NCI-H2196 treated with DMSO at 0.1 percent for 48 hours (cell line): ENCODE measurements around the gene FRYL.

Experiments used
- DNase-seq: peaks from one replicate; lab custom pipeline; 2025; ENCODE audit not compliant: unreplicated experiment; lab: John Stamatoyannopoulos, UW

The FRYL gene

DNA sequence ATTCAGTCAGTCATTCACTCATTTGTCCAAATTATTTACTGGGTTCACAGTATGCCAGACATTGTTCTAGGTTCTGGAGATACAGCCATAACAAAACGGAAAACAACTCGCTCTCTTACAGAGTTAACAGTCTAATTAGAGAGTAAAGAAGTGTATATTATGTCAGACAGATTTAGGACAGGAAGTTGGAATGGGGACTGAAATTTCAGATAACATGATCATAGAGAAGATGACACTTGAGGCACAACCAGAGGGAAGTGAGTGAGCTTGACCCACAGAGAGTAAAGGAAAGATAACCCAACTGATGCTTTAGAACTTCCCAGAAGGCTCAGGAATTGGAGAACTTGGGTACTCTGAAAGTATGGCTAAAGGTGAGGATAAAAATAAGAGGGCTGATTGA lies 150.6 kb downstream of the FRYL start:
- no peak for DNase-seq

DNA sequence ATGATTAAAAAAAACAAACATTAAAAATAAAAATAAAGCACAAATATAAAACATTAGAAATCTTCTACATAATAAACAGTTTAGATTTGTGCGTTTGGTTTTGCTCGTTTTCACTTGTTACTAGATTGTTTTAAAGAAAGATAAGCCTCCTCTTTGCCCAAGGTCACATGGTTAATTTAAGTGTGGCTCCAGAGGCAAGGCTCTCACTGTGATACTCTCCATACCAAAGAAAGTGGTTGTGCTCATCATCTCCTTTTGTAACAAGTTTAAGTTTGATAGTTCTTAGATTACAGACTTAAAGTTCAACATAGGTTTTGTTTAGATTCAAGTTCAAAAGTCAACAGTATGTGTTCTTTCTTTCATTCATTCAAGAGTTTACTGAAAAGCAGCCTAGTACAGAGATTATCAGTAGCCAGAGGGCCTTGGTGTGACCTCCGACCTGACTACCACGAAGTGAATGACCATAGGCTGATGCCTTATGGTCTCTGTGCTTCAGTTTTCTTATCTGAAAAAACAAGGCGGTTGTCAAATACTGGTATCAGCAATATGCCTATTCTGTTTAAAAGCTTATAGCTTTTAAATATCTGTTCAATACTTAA lies 156.8 kb downstream of the FRYL start:
- no peak for DNase-seq

DNA sequence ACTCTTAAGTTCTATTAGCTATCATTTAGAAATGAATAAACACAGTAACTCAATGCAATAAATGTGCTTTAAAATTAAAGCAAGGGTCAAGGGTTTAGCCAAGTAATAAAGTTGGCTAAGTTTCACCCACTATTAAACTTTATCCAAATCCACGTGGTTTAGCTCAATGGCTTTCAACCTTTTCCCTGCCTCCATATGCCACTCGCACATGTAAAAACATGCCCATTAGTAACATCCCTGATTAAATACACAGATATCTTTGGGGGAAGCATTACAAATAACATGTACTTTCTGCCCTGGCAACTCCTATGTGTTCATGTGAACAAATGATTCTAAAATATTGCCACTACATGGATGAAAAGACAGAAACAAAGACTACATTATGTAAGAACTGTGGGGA lies 159.2 kb downstream of the FRYL start:
- no peak for DNase-seq

DNA sequence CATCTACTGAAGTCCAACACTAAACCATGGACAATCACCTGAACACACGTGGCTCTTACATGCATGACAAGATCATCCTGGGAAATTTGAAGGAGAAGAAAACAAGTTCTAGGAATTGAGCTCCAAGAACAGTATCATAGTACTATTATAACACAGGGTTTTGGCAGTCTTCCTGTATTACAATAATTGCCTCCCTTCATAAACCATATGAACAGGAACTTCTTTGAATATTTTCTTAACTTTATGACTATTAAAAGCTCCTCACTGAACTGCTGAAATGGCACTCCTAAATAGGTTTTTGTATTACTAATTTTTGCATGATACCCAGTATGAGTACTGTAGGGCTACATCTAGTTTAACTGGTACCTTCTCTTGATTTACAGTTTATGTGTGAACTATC lies 160.0 kb downstream of the FRYL start:
- DNase-seq = no peak

DNA sequence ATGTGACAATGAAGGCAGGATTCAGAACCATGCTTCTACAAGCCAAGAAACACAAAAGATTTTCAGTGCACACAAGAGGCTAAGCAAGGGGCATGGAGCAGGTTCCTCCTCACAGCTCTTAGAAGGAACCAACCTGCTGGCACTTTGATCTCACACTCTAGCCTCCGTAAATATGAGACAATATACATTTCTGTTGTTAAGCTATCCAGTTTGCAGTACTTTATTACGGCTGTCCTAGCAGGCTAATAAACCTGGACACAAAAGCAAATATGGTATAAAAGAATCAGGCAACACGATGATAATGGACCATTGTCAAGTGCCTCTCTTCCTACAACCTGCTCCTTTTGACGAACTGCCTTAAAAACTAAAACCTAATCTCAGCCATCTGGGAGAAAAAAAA lies 175.6 kb downstream of the FRYL start:
- DNase-seq = no peak

DNA sequence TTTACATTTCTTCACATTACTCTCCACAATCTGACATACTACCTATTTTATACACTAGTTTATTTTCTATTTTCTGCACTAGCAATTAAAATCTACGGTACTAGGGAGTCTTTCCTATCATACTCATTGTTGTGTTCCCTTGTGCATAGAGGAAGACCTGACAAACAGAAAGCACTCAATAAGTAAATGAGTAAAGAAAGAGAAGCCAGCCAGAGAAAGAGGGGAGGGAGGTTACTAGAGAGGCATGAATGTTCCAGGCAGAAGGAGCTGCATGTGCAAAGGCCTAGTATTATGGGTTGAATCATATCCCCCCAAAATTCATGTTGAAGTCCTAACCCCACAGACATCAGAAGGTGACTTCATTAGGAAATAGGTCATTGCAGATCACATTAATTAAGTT lies 176.0 kb downstream of the FRYL start:
- no peak for DNase-seq

DNA sequence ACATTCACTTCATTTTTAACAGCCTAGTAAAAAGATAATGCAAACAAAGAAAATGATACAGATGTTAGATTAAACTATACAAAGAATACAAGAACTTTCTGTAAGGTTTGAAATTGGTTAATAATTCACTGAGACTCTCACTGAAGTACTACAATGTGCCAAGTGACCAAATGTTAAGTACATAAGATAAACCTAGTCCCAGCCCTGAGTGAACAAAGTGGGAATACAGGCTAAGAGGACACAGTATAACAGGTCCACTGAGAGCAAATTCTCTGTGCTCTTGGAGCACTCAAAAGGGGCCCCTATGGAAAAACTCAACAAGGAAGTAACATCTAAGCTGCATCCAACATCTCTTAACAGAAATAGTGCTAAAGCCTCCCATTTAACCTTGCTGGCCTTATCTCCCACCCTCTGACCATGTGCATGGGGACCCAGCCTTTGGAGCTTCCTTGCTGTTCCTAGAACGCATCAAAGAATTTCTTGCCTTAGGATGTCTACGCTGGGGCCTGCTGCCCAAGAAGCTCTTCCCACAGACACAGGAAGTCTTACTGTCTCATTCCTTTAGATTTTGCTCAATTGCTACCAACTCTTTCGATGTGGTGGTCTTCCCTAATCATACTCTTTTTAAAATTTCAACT lies 176.6 kb downstream of the FRYL start:
- DNase-seq = no peak

DNA sequence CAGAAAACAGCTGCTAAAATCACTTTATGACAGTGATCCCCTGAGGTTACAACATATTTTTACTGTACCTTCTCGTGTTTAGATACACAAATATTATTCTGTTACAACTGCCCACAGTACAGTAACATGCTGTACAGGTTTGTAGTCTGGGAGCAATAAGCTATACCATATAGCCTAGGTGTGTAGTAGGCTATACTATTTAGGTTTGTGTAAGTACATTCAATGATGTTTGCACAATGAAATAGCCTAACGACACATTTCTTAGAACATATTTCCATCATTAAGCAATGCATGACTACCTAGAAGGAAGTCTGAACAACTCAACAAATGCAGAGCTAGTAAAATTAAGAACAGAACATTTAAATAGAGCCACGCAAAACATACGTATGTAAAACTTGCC lies 177.3 kb downstream of the FRYL start:
- no peak for DNase-seq

DNA sequence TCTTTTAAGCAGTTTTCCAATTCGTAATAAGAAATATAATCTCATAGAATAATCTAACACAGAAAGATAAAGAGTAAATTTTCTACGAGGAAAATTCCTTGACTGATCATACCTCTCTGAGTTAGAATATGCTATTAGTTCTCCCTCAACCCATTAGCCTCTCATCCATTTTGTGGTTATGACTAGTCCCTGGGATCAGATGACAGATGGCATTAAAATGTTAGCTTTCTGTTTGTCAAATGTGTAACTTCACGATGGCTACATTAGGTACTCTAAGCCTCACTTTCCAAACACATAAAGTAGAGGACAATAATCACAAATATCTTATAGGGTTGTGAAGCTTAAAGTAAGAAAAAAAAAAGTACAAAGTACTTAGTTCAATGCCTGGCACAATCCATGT lies 177.9 kb downstream of the FRYL start:
- no peak for DNase-seq

DNA sequence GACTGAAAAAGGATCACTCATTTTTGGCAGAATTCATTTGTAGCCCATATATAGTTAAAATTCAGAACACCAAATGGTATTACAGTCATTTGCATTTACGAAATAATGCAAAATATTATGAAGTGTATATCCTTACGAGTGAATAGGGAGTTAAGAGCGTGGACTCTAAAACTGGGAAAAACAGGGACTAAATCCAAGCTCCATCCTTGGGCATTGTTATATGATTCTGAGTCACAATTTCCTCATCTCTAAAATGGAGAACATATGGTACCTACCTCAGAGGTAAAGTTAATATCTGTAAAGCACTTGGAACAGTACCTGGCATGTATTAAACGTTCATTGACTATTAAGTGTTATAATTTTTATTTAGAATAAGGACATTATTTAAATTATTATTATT lies 183.7 kb downstream of the FRYL start:
- DNase-seq = no peak

DNA sequence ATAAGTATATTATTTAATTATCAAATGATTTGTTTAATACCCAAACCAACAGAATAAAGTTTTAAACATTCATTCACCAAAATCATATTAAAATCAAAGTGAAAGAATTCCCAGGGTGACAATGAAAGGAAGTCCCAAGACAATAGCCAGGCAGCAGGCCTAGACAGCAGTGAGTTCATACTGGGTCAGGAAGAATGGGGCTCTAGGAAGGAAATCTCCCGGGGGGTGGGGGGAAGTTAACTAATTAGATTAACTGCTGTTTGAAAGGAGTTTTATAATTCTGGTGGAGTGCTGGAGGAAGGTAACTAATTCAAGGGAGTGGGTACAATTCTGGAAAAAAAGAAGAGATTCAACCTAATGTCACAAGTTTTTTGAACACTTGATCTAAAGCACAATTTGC lies 185.9 kb downstream of the FRYL start:
- DNase-seq = no peak

DNA sequence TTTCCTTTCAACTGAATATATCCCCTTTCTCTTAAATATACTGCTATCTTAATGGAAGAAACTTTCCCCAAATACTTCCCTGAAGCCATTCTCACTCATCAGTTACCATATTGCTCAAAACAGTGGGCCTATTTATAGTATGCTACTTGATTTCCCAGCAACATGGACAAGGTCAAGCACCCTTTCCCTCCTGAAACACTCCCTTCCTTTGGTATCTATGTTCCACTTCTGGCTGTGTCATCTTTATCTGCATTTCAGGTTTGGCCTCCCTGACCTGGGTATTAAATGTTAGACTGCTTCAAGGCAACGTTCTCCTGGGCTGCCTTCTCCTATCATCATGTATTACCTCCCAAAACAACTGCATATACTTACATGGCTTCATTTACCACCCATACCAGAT lies 188.7 kb downstream of the FRYL start:
- no peak for DNase-seq

DNA sequence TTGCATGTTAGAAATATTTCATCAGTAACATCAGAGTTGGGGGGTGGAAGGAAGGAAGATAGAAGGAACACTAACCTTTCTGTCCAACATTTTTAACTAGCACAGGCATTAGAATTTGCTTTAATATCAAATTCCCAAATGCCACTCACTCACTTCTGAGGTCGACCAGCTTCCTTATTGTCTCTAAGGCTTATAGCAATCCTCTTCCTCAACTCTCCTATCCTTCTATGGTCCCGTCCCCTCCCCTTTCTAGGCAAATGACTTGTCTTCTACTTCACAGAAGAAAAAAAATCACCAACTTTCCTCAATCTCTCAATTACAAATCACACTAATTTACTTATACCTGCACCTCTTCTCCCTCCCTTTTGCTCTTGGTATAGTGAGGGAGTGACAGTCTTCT lies 189.2 kb downstream of the FRYL start:
- no peak for DNase-seq

DNA sequence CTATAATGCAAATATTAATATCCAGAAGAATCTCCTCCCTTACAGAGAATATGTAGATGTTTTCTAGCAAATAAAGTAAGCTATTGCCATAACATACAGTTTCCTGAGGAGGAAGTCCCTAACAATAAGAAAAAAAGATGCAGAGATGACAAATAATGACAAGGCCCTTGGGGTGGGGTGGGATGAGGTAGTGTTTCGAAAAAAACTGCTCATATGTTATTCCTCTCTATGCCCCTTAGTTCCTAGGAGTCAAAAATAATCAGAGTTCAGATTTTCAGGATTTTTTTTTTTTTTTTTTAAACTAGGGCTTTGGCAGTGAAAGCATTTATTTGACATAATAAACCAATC lies 191.0 kb downstream of the FRYL start:
- no peak for DNase-seq

DNA sequence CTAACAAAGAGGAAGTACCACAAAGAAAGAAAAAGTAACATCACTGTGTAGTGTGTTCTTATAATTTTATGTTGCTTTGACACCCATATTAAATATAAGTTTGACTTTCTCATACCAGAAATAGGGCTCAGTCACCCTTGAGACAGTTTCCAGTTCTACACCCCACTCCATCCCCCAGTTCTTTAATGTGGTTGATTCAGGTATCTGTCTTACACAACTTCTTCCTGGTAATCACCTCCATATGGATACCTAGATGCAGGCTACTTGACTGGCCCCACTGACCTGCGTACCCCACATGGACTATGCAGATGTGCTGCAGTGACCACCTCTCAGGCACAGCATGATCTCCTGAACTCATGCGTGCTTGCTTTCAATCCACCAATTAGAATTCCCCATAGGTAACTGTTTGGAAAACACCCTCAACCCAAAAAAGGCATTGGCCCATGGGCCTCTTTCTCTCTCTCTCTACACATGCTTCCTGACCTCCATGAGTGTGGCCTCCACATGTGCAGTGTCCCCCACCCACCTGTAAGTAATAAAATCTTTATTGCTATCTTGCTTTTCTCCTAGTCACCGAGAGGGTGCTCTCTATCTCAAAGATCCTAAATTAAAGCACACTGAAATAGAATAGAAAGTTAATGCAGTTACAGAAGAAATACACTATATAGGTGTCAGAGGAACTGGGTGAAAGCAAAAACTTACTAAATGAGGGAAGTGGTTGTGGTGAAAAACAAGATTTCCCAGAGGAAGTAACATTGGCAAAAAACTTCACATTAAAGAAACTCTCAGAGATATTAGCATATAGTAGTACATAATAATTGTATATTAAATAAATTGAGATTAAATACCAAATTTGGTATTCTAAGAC lies 191.6 kb downstream of the FRYL start:
- no peak for DNase-seq

DNA sequence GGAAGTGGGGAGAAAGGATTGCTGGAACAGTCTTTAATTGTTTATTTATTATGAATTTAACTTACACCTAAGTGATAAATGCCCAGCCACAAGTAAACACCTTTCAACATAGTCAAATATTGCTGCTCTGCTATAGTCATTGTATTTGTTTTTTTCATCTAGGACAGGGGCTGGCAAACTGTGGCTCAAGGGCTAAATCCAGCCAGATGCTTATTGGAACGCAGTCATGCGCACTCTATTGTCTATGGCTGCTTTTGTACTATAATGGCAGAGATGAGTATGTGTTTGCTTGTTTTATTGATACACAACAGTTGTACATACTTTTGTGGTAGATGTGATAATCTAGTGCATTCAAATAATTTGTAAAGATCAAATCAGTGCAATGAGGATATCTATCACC lies 194.7 kb downstream of the FRYL start:
- DNase-seq = no peak

DNA sequence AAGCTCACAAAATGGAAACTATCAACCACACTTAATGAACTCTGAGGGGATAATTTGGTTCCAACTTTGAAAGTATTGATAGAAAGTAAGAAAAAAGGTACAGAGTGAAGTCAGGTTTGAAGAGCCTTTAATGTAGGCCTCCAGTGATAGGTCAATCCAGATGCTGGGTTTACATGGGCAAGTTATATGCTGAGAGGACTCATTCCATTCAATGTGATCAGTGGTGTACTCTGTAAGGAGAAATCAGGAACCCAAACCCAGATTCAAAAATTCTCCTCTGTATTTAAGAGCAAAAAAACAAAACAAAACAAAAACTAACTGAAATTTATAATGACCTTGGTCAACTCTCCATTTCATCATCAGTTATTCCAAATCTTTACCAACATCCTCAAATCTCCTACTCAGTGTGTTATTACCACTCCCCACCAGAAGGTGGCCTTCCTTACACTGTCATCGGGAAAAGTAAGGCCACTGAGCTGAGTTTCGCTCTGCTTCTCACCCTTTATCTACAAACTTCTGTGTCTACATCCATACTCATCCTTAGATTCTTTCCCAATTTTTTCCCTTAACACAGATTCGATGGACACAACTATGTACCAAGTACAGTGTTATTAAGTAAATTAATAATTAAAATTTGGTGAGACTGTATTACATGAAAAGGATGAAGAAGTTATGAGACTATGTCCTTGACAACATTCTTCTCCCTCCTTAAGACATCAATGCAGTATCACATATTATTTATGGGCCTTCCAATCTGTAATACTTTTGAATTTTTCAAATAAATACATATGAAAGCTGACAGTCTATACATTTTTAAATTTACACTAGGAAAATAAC lies 201.7 kb downstream of the FRYL start:
- peak; percentile 44 for DNase-seq

DNA sequence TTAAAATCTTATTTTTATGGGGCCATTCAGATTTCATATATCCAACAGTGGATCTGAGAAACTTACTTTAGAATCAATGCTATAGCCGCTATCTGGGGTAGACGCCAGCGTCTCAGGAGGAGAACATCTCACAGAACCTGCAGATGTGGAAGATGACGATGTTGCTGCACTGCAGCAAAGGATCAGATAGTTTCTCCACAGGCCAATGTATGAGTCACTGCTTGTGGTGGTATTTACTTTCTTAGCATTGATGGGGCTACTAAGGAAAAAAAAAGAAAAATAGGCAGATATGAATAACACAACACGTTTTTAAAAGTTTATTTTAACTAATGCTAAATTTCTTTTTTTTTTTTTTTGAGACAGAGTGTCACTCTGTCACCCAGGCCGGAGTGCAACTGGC lies 204.1 kb downstream of the FRYL start:
- DNase-seq = no peak

DNA sequence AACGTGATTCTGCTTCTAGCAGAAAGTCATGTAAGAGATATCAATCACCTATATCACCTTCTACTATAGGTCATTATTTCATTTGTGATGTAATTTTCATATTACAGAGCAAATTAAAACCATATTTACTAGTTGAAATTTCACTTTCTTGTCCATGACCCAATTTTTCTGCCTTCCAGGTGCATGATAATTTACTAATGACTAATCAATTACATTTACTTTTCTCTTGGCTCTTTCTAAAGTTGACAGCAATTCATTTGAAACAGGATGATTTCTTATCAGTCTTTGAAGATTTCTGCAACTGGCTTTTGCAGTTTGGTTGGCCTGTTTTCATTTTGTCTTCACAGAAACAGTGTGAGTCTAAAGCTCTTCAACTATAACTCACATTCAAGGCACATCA lies 208.6 kb downstream of the FRYL start:
- DNase-seq = no peak

DNA sequence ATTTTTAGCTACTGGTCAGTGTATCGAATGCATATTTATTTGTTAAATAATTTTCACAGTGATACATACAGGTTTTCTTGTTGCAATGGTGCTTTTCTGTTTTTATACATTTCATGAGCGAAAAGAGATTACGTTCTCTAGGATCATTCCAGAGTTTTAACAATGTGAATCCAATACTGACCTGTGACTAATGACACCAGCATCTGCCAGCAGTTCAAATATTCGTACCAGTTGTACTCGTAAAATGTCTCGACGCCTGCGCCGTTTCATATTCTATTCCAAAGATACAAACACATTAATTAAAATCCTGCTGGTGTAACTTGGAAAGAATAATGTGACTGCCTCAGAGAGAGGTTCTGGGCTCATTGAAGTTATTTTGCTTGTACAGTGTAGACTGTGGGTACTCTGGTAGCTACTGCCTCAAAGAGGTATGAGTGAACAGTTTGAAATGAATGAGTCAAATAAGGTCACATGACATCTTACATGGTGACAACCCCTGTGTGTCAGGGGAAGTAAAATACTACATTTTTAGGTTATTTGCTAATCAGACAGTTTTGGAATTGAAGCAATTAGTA lies 209.3 kb downstream of the FRYL start:
- DNase-seq = no peak

DNA sequence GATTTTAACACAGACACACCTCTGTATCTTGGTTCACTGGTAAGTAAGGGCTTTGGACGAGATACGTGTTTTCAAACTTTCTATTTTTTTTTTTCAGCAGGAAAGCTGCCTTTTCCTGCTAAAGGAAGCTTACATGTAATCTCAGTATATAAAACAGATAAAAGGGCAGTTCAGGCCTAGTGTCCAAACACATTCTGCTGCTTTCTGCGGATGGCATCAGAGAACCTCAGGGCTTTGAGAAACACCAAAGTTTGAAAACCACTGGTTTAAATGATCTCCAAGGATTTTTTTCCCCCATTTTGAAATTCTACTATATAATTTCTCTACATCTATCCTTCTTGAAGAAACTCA lies 214.1 kb downstream of the FRYL start:
- DNase-seq = no peak
